Trophoblast cell (in vitro differentiated cells and primary cell): ENCODE data around the gene NOXRED1.

Source experiments
- DNase-seq, 2 donors: peaks; one replicate each; pipeline ENCODE4 v3.0.0-alpha.2; 2016
- H2AFZ ChIP-seq: 2 replicates; pipeline ENCODE4 v1.6.1; 2013; ENCODE audit warnings: low read length, moderate library complexity, mild to moderate bottlenecking; ENCODE audit not compliant: insufficient read depth, poor library complexity
- H2AK5ac ChIP-seq: 2 replicates; pipeline ENCODE4 v1.6.1; 2013; ENCODE audit warnings: mild to moderate bottlenecking, low read length
- H2BK120ac ChIP-seq: 2 replicates; pipeline ENCODE4 v1.6.1; 2013; ENCODE audit warnings: low read length, mild to moderate bottlenecking, moderate library complexity; ENCODE audit not compliant: insufficient read depth, poor library complexity
- H2BK12ac ChIP-seq: 2 replicates; pipeline ENCODE4 v1.6.1; 2013; ENCODE audit warnings: mild to moderate bottlenecking, low read length, moderate library complexity
- H2BK5ac ChIP-seq: 2 replicates; pipeline ENCODE4 v1.6.1; 2013; ENCODE audit warnings: low read length, low read depth, moderate library complexity, mild to moderate bottlenecking; ENCODE audit not compliant: poor library complexity
- H3K14ac ChIP-seq: 2 replicates; pipeline ENCODE4 v1.6.1; 2013; ENCODE audit warnings: mild to moderate bottlenecking, low read length
- H3K18ac ChIP-seq: 2 replicates; pipeline ENCODE4 v1.6.1; 2013; ENCODE audit warnings: mild to moderate bottlenecking, low read length
- H3K23ac ChIP-seq: 2 replicates; pipeline ENCODE4 v1.6.1; 2013; ENCODE audit warnings: low read length
- H3K27ac ChIP-seq: 2 replicates; pipeline ENCODE4 v1.5.1; 2013; ENCODE audit warnings: low read depth, mild to moderate bottlenecking, inconsistent platforms, low read length, moderate library complexity
- H3K27me3 ChIP-seq: 2 replicates; pipeline ENCODE4 v1.6.1; 2013; ENCODE audit warnings: inconsistent platforms, mild to moderate bottlenecking, low read length, moderate library complexity; ENCODE audit not compliant: insufficient read depth
- H3K36me3 ChIP-seq, 2 experiments: 1 replicate in 1 of 2; 2 replicates in 1 of 2; pipeline ENCODE4 v1.6.1; 2013; ENCODE audit warnings: low read length in 2 of 2, mild to moderate bottlenecking in 2 of 2, moderate library complexity in 1 of 2; ENCODE audit not compliant: insufficient read depth in 2 of 2, control insufficient read depth in 1 of 2
- H3K4ac ChIP-seq: 2 replicates; pipeline ENCODE4 v1.6.1; 2013; ENCODE audit warnings: low read depth, mild to moderate bottlenecking, low read length, moderate library complexity
- H3K4me1 ChIP-seq, 2 experiments: 1 replicate in 1 of 2; 2 replicates in 1 of 2; pipeline ENCODE4 v1.6.1; 2013; ENCODE audit warnings: low read length in 2 of 2, mild to moderate bottlenecking in 2 of 2, moderate library complexity in 1 of 2; ENCODE audit not compliant: insufficient read depth in 2 of 2, control insufficient read depth in 1 of 2
- H3K4me2 ChIP-seq: 2 replicates; pipeline ENCODE4 v1.6.1; 2013; ENCODE audit warnings: inconsistent platforms, mild to moderate bottlenecking, low read length, moderate library complexity
- H3K4me3 ChIP-seq: 2 replicates; pipeline ENCODE4 v1.5.1; 2013; ENCODE audit warnings: mild to moderate bottlenecking, low read depth, low read length, inconsistent platforms
- H3K79me1 ChIP-seq: one replicate; pipeline ENCODE4 v1.6.1; 2013; ENCODE audit warnings: low read length
- H3K79me2 ChIP-seq: 2 replicates; pipeline ENCODE4 v1.6.1; 2013; ENCODE audit warnings: low read length, mild to moderate bottlenecking; ENCODE audit not compliant: control insufficient read depth, insufficient read depth, poor library complexity
- H3K9ac ChIP-seq: 2 replicates; pipeline ENCODE4 v1.6.1; 2013; ENCODE audit warnings: mild to moderate bottlenecking, low read length
- H3K9me3 ChIP-seq: 2 replicates; pipeline ENCODE4 v1.6.1; 2013; ENCODE audit warnings: low read depth, mild to moderate bottlenecking, control low read depth, inconsistent platforms, low read length; ENCODE audit not compliant: insufficient read depth
- H4K12ac ChIP-seq: 2 replicates; pipeline ENCODE4 v1.6.1; 2013; ENCODE audit warnings: low read depth, mild to moderate bottlenecking, low read length, moderate library complexity
- H4K8ac ChIP-seq: 2 replicates; pipeline ENCODE4 v1.6.1; 2013; ENCODE audit warnings: low read depth, mild to moderate bottlenecking, low read length, moderate library complexity
- H4K91ac ChIP-seq: one replicate; pipeline ENCODE4 v1.6.1; 2013; ENCODE audit warnings: low read depth, mild to moderate bottlenecking, low read length, moderate library complexity
- WGBS: extraction: QIAGEN DNeasy Blood & Tissue Kit; methylation state at CpG from one replicate; pipeline ENCODE4 v1.1.7; 2013; ENCODE audit warnings: missing lambda C conversion rate; ENCODE audit not compliant: insufficient read length, insufficient coverage; ENCODE audit errors: extremely low coverage; 5-methylcytosine and 5-hydroxymethylcytosine counted together

The NOXRED1 gene

GRCh38 chr14:77403768-77404167, 19.6 kb downstream of the NOXRED1 start:
- no CpG with 5 or more reads among the region's 3 CpGs for WGBS
- H3K14ac ChIP-seq, result no peak overlapping the region
- no peak overlapping the region for H2BK5ac ChIP-seq
- H4K8ac ChIP-seq, result no peak overlapping the region
- H2BK120ac ChIP-seq, result no peak overlapping the region
- no peak overlapping the region for H3K27ac ChIP-seq
- no peak overlapping the region for H3K4me3 ChIP-seq
- no peak overlapping the region for H2AFZ ChIP-seq
- H3K23ac ChIP-seq, result no peak overlapping the region
- no peak for DNase-seq
- H3K4ac ChIP-seq, result no peak overlapping the region
- no peak overlapping the region for H3K18ac ChIP-seq
- no peak overlapping the region for H2BK12ac ChIP-seq
- H3K4me1 ChIP-seq, result no peaks in the 10 kb centered on the region
- no peaks in the 10 kb centered on the region for H3K9me3 ChIP-seq
- H3K79me1 ChIP-seq, result no peaks in the 10 kb centered on the region
- H4K12ac ChIP-seq, result no peak overlapping the region
- H3K9ac ChIP-seq, result no peak overlapping the region
- no peaks in the 10 kb centered on the region for H3K36me3 ChIP-seq
- no peak overlapping the region for H4K91ac ChIP-seq
- no peaks in the 10 kb centered on the region for H3K27me3 ChIP-seq
- no peak overlapping the region for H2AK5ac ChIP-seq
- H3K4me2 ChIP-seq, result no peak overlapping the region
- no peaks in the 10 kb centered on the region for H3K79me2 ChIP-seq

- Histone ChIP-seq H4K12ac (no peak overlapping the region), H3K4me3 (no peak overlapping the region), H3K4ac (no peak overlapping the region), H2BK120ac (no peak overlapping the region), H2AK5ac (no peak overlapping the region), H3K4me2 (no peak overlapping the region), H3K27me3 (no peaks in the 10 kb centered on the region), H3K4me1 (no peaks in the 10 kb centered on the region), H3K9ac (no peak overlapping the region), H3K9me3 (no peaks in the 10 kb centered on the region), H2AFZ (no peak overlapping the region), H3K79me1 (no peaks in the 10 kb centered on the region), H4K91ac (no peak overlapping the region), H3K27ac (no peak overlapping the region), H2BK12ac (no peak overlapping the region), H4K8ac (no peak overlapping the region), H3K79me2 (no peaks in the 10 kb centered on the region), H3K23ac (no peak overlapping the region), H3K18ac (no peak overlapping the region), H3K36me3 (no peaks in the 10 kb centered on the region), H2BK5ac (no peak overlapping the region), H3K14ac (no peak overlapping the region)
- no CpG with 5 or more reads among the region's 6 CpGs for WGBS
- no peak for DNase-seq
These were observed 23.1 kb downstream of the NOXRED1 start for GRCh38 chr14:77400216-77400615.

- Histone ChIP-seq H3K79me1 (no peaks in the 10 kb centered on the region), H4K12ac (no peak overlapping the region), H3K36me3 (no peaks in the 10 kb centered on the region), H3K4me2 (no peak overlapping the region), H2BK120ac (no peak overlapping the region), H3K27me3 (no peaks in the 10 kb centered on the region), H3K27ac (no peak overlapping the region), H3K4ac (no peak overlapping the region), H3K4me3 (no peak overlapping the region), H2AFZ (no peak overlapping the region), H4K91ac (no peak overlapping the region), H3K14ac (no peak overlapping the region), H3K79me2 (no peaks in the 10 kb centered on the region), H4K8ac (no peak overlapping the region), H3K9me3 (no peaks in the 10 kb centered on the region), H2AK5ac (no peak overlapping the region), H2BK12ac (no peak overlapping the region), H2BK5ac (no peak overlapping the region), H3K9ac (no peak overlapping the region), H3K18ac (no peak overlapping the region), H3K23ac (no peak overlapping the region), H3K4me1 (no peaks in the 10 kb centered on the region)
- DNase-seq, result no peak
- no CpG with 5 or more reads among the region's 4 CpGs for WGBS
These were observed 33.1 kb downstream of the NOXRED1 start for GRCh38 chr14:77390188-77390587.

GRCh38 chr14:77378701-77379100, 44.6 kb downstream of the NOXRED1 start:
- Histone ChIP-seq H3K23ac (no peak overlapping the region), H3K27ac (no peak overlapping the region), H3K36me3 (no peaks in the 10 kb centered on the region), H3K4me2 (no peak overlapping the region), H4K12ac (no peak overlapping the region), H3K18ac (no peak overlapping the region), H3K4me1 (peaks cover 4 to 10% of the 10 kb centered on the region in 2 experiments), H3K9me3 (no peaks in the 10 kb centered on the region), H3K79me2 (peaks cover 6% of the 10 kb centered on the region), H2AK5ac (no peak overlapping the region), H2BK5ac (no peak overlapping the region), H4K91ac (no peak overlapping the region), H2AFZ (no peak overlapping the region), H4K8ac (no peak overlapping the region), H3K4me3 (no peak overlapping the region), H2BK120ac (no peak overlapping the region), H2BK12ac (no peak overlapping the region), H3K14ac (no peak overlapping the region), H3K9ac (no peak overlapping the region), H3K79me1 (peaks cover 8% of the 10 kb centered on the region), H3K4ac (no peak overlapping the region), H3K27me3 (no peaks in the 10 kb centered on the region)
- no peak for DNase-seq
- no CpG with 5 or more reads among the region's 6 CpGs for WGBS
